CD4-positive, alpha-beta T cell treated with Interleukin-2 at 100 ng/mL for 4 hours (primary cell): Measurements from ENCODE around the gene TBX21.
"Not testable (repeated sequence)": the region's sequence is repeated elsewhere in the genome, so short reads cannot be mapped to it uniquely, and the experiment has no call there.

Experiments used
- DNase-seq: peaks from one replicate; pipeline ENCODE4 v3.0.0-alpha.2; 2020; ENCODE audit warnings: low spot score

Gene TBX21

GRCh38 chr17:47733674-47734410 lies 806 bp downstream of the TBX21 start:
- no peak for DNase-seq

GRCh38 chr17:47735139-47735464 lies 2.1 kb downstream of the TBX21 start:
- DNase-seq: no peak

- no peak for DNase-seq
Observed at GRCh38 chr17:47735536-47736011, 2.5 kb downstream of the TBX21 start.

GRCh38 chr17:47736501-47737495 lies 3.8 kb downstream of the TBX21 start:
- peak; percentile 45 for DNase-seq

- no peak for DNase-seq
Observed at GRCh38 chr17:47738178-47738577, 5.1 kb downstream of the TBX21 start.

- no peak for DNase-seq
Observed at GRCh38 chr17:47739150-47739549, 6.1 kb downstream of the TBX21 start.

GRCh38 chr17:47739945-47740344 lies 6.9 kb downstream of the TBX21 start:
- DNase-seq: not testable (repeated sequence)

- DNase-seq: peak; percentile 53
Observed at GRCh38 chr17:47741109-47741792, 8.2 kb downstream of the TBX21 start.

- DNase-seq: no peak
Observed at GRCh38 chr17:47741793-47742145, 8.7 kb downstream of the TBX21 start.

GRCh38 chr17:47742319-47743181 lies 9.5 kb downstream of the TBX21 start:
- peak; percentile 45 for DNase-seq

- DNase-seq: no peak
Observed at GRCh38 chr17:47744168-47745036, 11.4 kb downstream of the TBX21 start.

GRCh38 chr17:47745037-47745380 lies 12.0 kb downstream of the TBX21 start:
- no peak for DNase-seq

GRCh38 chr17:47751471-47751870 lies 18.4 kb downstream of the TBX21 start:
- no peak for DNase-seq

- DNase-seq: no peak
Observed at GRCh38 chr17:47757386-47757785, 24.4 kb downstream of the TBX21 start.

GRCh38 chr17:47760409-47761140 lies 27.5 kb downstream of the TBX21 start:
- DNase-seq: no peak

- DNase-seq: peak; percentile 10
Observed at GRCh38 chr17:47762728-47763127, 29.7 kb downstream of the TBX21 start.

GRCh38 chr17:47763913-47764582 lies 31.0 kb downstream of the TBX21 start:
- peak; percentile 42 for DNase-seq

GRCh38 chr17:47773649-47774048 lies 40.6 kb downstream of the TBX21 start:
- DNase-seq: not testable (repeated sequence)

GRCh38 chr17:47774331-47774730 lies 41.3 kb downstream of the TBX21 start:
- DNase-seq: no peak
